Sigmoid colon (tissue), 4 donors: ENCODE measurements around the gene DNMT1.
A peak's percentile ranks its signal among the peaks of the same experiment; 100 is the strongest.

Experiments used
- CTCF ChIP-seq, 4 experiments: fragments of 450-650 bp in 3 of 4; fragments of 200-600 bp in 1 of 4; IDR thresholded peaks; one replicate each; pipeline ENCODE4 v1.5.1; 2016 to 2019; ENCODE audit warnings: antibody characterized with exemption in 4 of 4, mild to moderate bottlenecking in 3 of 4, moderate library complexity in 2 of 4
- EP300 ChIP-seq, 4 donors: sonication (generic); formaldehyde crosslinking; IDR thresholded peaks; one replicate each; pipeline ENCODE4 v1.6.1; 2017; ENCODE audit warnings: antibody characterized with exemption in 4 of 4
- POLR2A ChIP-seq, 2 donors: fragments of 450-650 bp; IDR thresholded peaks; one replicate each; pipeline ENCODE4 v1.6.1; 2016; ENCODE audit warnings: antibody characterized with exemption in 2 of 2, mild to moderate bottlenecking in 2 of 2, moderate library complexity in 2 of 2
- POLR2AphosphoS5 ChIP-seq, 4 donors: sonication (generic); formaldehyde crosslinking; IDR thresholded peaks; one replicate each; pipeline ENCODE4 v1.6.1; 2017; ENCODE audit warnings: antibody characterized with exemption in 4 of 4

GRCh38 chr19:10230173-10230860 is 35.6 kb upstream of the DNMT1 start:
- TF ChIP-seq CTCF (IDR thresholded peaks at IDR 0.05): no peak
- no peak for TF ChIP-seq POLR2A (IDR thresholded peaks at IDR 0.05)
- TF ChIP-seq POLR2AphosphoS5 (IDR thresholded peaks at IDR 0.05): peak in 1 of 4 donors; percentile 40
- no peak for TF ChIP-seq EP300 (IDR thresholded peaks at IDR 0.05)
